Measurements from ENCODE around the gene DNAJB8. TPM values are rescaled to one million over a fixed set of nuclear protein-coding genes. Genes with fewer than 3 reads are reported as not detected.
A peak's percentile ranks its signal among the peaks of the same experiment; 100 is the strongest.

Gene DNAJB8
- total and polyA plus RNA-seq, 9 of the 15 experiments (the other 6 are each of a cell fraction or from before 2014, with no cell fraction given), result not detected

GRCh38 chr3:128471720-128472119, 5.0 kb upstream of the DNAJB8 start:
- Histone ChIP-seq H3K36me3 (ENCODE audit: control insufficient read depth, insufficient read depth, low read length) (no peaks in the 10 kb centered on the region), H3K9ac (ENCODE audit: insufficient read depth in 1 of 2, low read depth in 2 of 2, low read length in 2 of 2) (no peak overlapping the region), H3K4me3 (no peak overlapping the region), H3K9me3 (replicated peaks; ENCODE audit: control insufficient read depth, insufficient read depth, low read depth, low read length) (no peaks in the 10 kb centered on the region), H3K79me2 (ENCODE audit: control insufficient read depth, insufficient read depth, low read length) (no peaks in the 10 kb centered on the region), H2AFZ (ENCODE audit: low read depth, low read length) (no peak overlapping the region), H4K20me1 (replicated peaks; ENCODE audit: control insufficient read depth, insufficient read depth, low read length) (no peaks in the 10 kb centered on the region), H3K9me1 (ENCODE audit: control insufficient read depth, insufficient read depth, low read length) (peaks cover 3% of the 10 kb centered on the region), H3K27me3 (ENCODE audit: control insufficient read depth in 2 of 2, insufficient read depth in 2 of 2, low read length in 2 of 2) (peaks cover 0 to 6% of the 10 kb centered on the region in 2 experiments; a peak in 3 of 5 replicates), H3K4me1 (replicated peaks in 1 of 2; ENCODE audit: control insufficient read depth in 2 of 2, insufficient read depth in 2 of 2, low read length in 2 of 2) (peaks cover 12 to 26% of the 10 kb centered on the region in 2 experiments; a peak in 4 of 5 replicates), H3K4me2 (ENCODE audit: insufficient read depth, low read length) (no peak overlapping the region), H3K27ac (ENCODE audit: extremely low read depth, low read depth, low read length) (no peak overlapping the region)
- in situ Hi-C loops (cut with MboI), result no loop called here
- no TSS peak for BruUV-seq (replicated peaks)
- CTCF ChIA-PET (ENCODE audit: low intra/inter-chr PET ratio), result no interaction called here
- POLR2A ChIA-PET, result interaction anchor here (1.5 kb wide), 2 partner anchors 9 to 11 kb away, joined by 4 to 11 read pairs; no protein-coding TSS in a partner anchor
- no peak for FAIRE-seq
- no peak for ATAC-seq
- TF ChIP-seq ZFP36 (IDR thresholded peaks at IDR 0.05; ENCODE audit: low read depth, low read length, partially characterized antibody) (peak; percentile 23), RBM25 (IDR thresholded peaks at IDR 0.05; ENCODE audit: low read depth, low read length, severe bottlenecking) (peak; percentile 10), ELK1 (CRISPR knock-in tag; IDR thresholded peaks at IDR 0.05) (no peak)
- no peak for DNase-seq (ENCODE audit: extremely low read depth in 1 of 4, low spot score in 3 of 4)
- 35% methylated on average over 3 of the region's 3 CpGs for WGBS (ENCODE audit: insufficient coverage, low coverage, missing lambda C conversion rate)
- intact Hi-C loops (cut with micrococcal nuclease), result no loop called here

- Histone ChIP-seq H3K27ac (ENCODE audit: extremely low read depth, low read depth, low read length) (no peak overlapping the region), H3K79me2 (ENCODE audit: control insufficient read depth, insufficient read depth, low read length) (no peaks in the 10 kb centered on the region), H3K27me3 (ENCODE audit: control insufficient read depth in 2 of 2, insufficient read depth in 2 of 2, low read length in 2 of 2) (peaks cover 0 to 9% of the 10 kb centered on the region in 2 experiments; a peak in 4 of 5 replicates), H4K20me1 (replicated peaks; ENCODE audit: control insufficient read depth, insufficient read depth, low read length) (no peaks in the 10 kb centered on the region), H3K9me1 (ENCODE audit: control insufficient read depth, insufficient read depth, low read length) (peaks cover 3% of the 10 kb centered on the region), H3K4me1 (replicated peaks in 1 of 2; ENCODE audit: control insufficient read depth in 2 of 2, insufficient read depth in 2 of 2, low read length in 2 of 2) (peaks cover 12 to 26% of the 10 kb centered on the region in 2 experiments; a peak in 4 of 5 replicates), H3K4me2 (ENCODE audit: insufficient read depth, low read length) (no peak overlapping the region), H3K4me3 (no peak overlapping the region), H3K9me3 (replicated peaks; ENCODE audit: control insufficient read depth, insufficient read depth, low read depth, low read length) (no peaks in the 10 kb centered on the region), H3K36me3 (ENCODE audit: control insufficient read depth, insufficient read depth, low read length) (no peaks in the 10 kb centered on the region), H3K9ac (ENCODE audit: insufficient read depth in 1 of 2, low read depth in 2 of 2, low read length in 2 of 2) (no peak overlapping the region; a peak in 1 of 4 replicates), H2AFZ (ENCODE audit: low read depth, low read length) (no peak overlapping the region)
- FAIRE-seq (no peak), DNase-seq (ENCODE audit: extremely low read depth in 1 of 4, low spot score in 3 of 4) (no peak), ATAC-seq (no peak)
- no TSS peak for BruUV-seq (replicated peaks)
- ChIA-PET POLR2A (no interaction called here), CTCF (ENCODE audit: low intra/inter-chr PET ratio) (no interaction called here)
- WGBS (ENCODE audit: insufficient coverage, low coverage, missing lambda C conversion rate), result 35% methylated on average over 2 of the region's 2 CpGs
- intact Hi-C loops (cut with micrococcal nuclease) (no loop called here), in situ Hi-C loops (cut with MboI) (no loop called here)
- no peak for TF ChIP-seq HMGN3 (IDR thresholded peaks at IDR 0.05; ENCODE audit: borderline replicate concordance, extremely low read depth, insufficient read length, low read depth, low read length)
- TF ChIP-seq U2AF1 (optimal IDR thresholded peaks at IDR 0.05; ENCODE audit: low read depth, low read length), result no peak
- TF ChIP-seq ZBTB11 (CRISPR knock-in tag; IDR thresholded peaks at IDR 0.05), result no peak
- no peak for TF ChIP-seq ZNF253 (CRISPR knock-in tag; conservative IDR thresholded peaks at IDR 0.05)
- TF ChIP-seq C11orf30 (IDR thresholded peaks at IDR 0.05; ENCODE audit: low read depth), result no peak
Observed at GRCh38 chr3:128471110-128471509, 4.4 kb upstream of the DNAJB8 start.

Data from K562 (cell line).